ENCODE data around the gene NRG2.

DNA sequence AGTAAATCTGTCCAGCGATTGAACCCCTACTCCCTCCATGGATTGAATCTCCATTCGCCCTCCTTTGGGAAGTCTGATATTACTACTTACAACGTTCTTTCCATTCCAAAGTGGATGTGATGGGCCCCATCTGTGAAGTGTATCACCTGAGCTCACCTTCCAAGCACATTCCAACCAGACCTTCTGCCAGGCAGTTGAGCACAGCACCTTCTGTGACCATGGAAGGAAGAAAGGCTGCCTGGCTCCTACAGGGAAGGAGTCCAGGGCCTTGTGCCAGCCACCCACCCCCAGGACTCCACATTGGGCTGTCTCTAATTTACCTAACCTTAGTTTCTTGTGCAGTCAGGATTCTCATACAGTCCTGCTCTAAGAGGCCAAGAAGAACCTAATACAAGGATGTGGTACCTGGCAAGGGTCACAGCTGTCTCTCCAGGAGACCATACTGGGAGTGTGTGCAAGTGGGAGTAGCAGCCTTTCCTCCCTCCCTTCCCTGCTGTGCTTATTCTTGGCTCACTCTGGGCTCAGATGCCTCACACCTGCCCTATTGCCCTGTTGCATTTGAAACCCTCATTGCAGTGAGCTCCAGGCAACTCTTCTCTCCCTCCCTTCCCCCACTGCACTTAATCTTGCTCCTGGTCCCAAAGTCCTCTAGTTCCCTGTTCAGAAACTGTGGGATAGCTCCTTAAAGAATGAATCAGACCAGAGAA, 116.1 kb downstream of the NRG2 start:
- no peak for TF ChIP-seq POLR2A (IDR thresholded peaks at IDR 0.05)
- TF ChIP-seq, protein P1, sequence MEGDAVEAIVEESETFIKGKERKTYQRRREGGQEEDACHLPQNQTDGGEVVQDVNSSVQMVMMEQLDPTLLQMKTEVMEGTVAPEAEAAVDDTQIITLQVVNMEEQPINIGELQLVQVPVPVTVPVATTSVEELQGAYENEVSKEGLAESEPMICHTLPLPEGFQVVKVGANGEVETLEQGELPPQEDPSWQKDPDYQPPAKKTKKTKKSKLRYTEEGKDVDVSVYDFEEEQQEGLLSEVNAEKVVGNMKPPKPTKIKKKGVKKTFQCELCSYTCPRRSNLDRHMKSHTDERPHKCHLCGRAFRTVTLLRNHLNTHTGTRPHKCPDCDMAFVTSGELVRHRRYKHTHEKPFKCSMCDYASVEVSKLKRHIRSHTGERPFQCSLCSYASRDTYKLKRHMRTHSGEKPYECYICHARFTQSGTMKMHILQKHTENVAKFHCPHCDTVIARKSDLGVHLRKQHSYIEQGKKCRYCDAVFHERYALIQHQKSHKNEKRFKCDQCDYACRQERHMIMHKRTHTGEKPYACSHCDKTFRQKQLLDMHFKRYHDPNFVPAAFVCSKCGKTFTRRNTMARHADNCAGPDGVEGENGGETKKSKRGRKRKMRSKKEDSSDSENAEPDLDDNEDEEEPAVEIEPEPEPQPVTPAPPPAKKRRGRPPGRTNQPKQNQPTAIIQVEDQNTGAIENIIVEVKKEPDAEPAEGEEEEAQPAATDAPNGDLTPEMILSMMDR (IDR thresholded peaks at IDR 0.05) = no peak

All from adrenal gland (tissue), 5 donors.